GM21723 (cell line): ENCODE data around the gene CREB1.
"Not testable (repeated sequence)": the region's sequence is repeated elsewhere in the genome, so short reads cannot be mapped to it uniquely, and the experiment has no call there.

Source experiments
- ATAC-seq: cut with Tn5 transposase; IDR thresholded peaks from one replicate; pipeline ENCODE4 v1.9.1; 2021; ENCODE audit warnings: mild to moderate bottlenecking, moderate library complexity; ENCODE audit not compliant: unreplicated experiment

The CREB1 gene

DNA sequence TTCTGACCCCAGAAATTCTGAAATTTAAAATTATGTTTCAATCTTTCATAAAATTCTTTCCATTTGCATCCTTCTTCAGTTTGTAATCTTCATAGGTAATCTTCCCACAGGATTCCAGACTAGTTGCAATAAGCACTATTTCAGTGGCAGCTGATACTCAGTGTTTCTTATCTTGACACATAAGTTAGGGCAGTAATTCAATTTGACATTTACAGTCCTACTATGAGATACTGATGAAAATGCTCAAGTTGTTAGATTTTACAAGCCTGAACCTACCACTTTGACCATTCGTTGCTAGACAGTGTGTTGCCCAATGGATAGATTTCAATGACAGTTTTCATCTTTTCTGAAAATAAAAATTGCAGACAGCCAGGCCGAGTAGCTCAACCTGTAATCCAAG, 85.1 kb downstream of the CREB1 start:
- no peak for ATAC-seq

DNA sequence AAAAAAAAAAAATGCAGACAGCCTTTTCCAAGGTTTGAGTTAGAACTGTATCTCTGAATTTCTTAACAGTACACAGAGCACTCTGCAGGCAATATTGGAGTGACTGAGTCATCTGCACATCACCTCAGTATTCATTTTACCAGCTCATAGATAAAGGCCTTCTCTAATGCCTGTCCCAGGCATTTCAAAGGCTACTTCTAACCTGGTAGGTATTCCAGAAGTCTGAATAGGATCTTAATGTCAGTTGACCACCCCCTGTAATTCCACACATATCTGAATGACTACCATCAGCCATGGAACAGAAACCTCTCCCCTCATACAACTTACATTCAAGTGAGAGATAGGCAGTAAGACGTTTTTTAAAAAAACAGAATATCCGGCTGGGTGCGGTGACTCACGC, 86.4 kb downstream of the CREB1 start:
- no peak for ATAC-seq

DNA sequence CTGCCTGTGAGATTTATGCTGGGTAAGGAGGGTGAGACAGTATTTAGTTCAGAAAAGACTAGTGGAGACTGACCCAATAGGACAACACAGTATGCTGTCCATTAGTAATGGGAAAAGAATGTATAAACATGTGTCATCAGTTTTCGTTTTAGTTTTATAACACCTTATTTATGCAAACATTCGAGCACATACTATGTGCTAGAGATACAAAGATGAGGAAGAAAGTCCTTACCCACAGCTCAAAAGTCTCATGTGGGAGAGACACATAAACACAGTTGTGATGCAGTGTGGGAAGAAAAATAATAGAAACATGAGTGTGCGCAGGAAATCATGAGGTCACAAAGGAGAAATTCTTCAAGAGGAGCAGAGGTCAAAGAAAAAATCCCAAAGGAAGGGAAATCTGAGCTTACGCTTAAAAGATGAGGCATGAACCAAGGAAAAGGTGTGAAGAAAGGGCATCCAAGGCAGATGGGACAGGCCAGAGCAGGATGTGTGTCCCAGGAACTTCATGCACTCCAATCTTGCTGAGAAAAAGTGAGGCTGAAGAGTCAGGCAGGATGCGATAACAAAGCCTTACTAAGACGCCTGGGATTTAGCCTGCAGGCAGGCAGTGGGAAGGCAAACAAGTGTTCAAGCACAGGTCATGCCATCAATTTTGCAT, 87.4 kb downstream of the CREB1 start:
- no peak for ATAC-seq

DNA sequence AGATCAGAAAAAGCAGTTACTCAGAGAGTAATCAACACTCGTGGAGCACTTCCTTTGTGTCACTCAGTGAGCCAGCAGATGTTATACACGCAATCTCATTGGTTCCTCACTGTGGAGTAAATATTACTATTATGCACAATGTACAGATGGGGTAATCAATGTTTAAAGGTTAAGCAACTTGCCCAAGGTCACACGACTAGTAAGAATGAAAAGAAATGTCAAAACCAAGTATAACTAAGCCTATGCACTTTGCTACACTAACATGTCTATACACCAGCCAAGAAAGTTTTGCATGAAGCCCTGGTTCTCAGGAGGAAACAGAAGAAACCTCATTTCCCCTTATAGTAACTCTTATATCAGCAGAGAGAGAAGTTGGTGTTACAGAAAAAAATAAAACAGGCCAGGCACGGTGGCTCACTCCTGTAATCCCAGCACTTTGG, 90.0 kb downstream of the CREB1 start:
- peak; percentile 46 for ATAC-seq

DNA sequence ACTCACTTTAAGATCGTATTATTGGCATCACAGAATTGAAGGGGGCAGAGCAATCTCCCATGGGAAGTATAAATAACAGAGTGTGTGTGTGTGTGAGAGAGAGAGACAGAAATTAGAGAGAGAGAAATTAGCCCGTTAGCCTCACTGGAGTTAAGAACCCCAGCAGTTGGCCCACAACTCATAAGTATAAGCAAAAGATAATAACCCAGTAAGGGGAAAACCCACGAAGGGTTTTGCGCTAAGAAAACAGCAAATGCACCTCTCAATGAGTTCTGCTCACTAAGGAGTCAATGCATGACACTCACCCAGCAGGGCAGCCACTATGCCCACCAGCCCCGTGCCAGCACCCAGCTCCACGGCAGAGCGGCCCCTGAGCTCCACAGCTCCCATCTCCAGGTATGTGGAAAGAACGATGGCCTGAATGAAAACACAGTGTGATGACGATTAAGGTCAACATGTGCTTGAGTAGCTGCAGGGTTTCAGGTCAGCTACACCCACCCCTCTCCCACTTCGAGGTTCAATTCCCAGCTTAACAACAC, 91.8 kb downstream of the CREB1 start:
- no peak for ATAC-seq

DNA sequence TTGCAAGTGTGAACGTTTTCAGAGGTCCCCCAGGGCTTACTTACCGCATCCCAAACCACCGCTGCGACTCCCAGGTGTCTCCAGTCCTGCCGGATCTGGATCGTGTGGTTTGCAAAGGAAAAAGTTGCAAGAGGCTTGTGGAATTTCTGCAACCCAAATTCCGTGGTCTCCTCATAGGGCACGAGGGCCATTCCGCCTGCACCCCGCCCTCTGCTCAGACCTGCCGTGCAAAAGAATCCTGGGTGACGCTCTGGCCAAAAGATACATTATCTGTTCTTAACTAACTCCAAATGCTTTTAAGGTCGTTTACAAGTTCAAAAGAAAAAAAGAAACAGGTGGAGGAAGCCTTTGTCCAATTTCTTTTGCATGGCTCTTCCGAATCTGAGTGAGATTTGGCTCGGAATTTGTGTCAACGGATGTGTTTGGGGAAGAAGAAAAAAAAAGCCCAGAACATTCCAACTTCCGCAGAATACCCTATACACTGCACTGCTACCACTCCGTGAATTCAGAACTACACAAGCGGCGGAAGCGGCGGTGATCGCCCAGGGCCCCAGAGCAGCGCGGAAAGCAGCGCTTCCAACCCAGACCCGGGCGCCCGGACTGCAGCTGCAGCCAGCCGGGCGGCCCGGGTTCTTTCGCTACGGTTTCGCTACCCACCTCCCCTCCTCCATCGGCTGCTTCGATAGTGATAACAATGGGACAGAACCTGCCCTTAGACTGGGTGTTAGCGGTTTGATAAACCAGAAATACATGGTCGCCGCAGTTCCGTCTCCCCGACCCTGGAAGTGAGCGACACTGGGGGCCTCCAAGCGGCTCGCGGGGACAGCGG, 94.6 kb downstream of the CREB1 start:
- ATAC-seq = peak; percentile 43

DNA sequence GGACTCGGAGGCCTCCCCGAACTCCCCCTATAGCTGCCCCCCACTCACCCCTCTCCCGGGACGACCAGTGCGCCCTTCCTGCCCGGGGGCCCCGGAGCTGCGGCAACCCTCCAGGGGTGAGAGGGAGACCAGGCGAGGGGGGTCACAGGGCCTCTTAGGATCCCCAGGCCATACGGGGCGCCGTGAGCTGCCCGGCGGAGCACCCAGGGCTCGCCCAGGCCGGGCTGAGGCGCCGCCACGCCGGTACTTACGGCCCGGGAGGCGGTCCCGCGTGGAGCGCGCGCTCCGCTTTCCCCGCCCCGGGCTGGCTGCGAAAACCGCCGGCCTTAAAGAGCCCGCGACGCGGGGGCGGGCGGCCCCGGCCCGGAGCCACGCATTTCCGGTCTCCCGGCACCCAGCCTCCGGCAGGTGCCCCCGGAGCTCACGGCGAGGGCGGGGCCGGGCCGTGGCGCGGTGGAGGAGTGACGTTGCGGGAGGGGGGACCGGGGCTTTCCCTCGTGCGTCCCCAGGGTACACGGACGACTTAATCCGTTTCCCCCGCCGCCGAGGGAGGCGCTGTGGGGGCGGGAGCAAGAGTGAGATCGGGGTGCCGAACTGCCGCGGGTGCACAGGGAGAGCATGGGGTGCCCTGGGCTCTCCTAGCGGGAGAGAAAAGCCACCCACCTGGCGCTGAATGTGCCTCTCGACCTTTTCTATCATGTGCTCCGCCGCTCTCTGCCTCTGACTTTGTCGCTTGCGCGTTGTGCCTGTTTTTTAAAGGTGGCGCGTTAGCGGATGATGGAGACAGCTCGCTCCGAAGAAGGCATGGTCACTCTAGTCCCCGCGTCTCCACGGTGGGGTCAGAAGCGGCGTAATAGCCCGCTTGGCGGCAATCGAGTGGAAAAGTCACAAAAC, 95.5 kb downstream of the CREB1 start, which contains the start of gene METTL21A:
METTL21A (minus strand) TSS at position 381 of the 894 bp plus-strand sequence. CDS start 1,019 bp downstream, outside the sequence.
- peak; percentile 60 for ATAC-seq

DNA sequence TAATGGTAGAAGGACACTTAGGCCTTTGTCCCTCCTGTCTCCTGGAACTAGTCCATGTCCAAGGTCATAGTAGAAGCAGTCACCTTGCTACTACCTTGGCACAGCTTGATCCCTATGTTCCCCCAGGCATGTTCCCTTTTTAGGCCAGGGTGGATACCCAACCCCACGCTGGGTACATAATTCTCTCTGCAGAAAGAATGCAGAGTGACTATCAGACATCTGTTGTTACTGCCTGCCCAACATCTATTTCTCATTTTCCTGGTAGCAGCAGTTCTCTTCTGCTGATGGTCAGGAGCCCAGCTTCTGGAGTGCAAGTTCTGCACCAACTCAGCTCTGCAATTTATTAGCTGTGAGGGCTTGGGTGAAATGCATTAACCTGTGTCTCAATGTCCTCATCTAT, 99.8 kb downstream of the CREB1 start:
- no peak for ATAC-seq

DNA sequence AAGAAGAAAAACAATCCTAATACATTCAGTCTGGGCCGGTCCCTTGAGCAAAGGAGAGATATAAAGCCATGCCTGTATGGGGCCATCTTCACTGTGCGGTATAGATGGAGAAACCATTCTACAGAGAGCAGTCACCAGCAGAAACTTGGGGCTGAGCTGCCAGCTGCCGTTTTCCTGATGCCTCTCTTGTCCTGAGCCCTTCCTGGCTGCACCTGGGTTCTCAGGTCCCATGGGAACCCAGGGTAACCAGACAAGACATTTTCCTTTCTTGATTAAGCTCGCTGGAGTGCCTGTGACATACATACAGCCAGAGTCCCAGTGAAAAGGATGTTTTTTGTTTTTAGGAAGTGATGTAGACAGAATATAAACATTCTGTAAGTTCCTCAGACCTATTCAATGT, 100.7 kb downstream of the CREB1 start:
- no peak for ATAC-seq

DNA sequence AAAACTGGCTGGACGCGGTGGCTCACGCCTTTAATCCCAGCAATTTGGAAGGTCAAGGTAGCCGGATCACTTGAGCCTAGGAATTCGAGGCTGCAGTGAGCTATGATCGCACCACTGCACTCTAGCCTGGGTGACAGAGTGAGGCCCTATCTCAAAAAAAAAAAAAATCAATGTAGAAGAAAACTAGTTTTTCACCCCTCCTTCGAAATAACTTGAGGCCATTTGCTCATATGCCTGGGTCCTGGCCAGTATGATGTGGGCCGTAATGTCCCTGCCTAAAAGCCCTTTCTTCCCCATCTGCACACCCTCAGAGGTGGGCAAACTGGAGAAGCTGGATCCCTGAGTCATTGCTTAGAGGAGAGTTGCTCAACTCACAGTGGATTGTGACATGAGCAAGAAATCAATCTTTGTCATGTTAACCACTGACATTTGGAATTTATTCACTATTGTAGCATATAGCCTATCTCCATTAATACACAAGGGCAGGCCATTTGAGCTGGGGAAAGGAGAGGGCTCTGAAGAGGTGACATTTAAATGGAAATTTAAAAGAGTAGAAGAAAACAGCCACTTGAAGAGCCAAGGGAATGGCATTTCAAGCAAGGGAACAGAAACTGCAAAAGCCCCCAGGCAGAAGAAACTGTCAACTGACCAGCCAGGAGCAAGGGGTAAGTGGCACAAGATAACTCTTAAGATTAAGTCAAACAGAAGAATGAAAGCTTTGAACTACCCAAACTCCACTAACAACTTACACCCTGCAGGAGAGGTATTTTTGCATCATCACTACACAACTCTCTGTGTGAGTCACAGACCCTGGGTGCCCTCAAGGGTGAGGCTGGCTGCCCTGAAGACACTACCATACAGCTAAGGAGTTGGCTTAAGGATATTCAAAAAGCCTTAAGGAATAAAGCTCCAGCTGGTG, 103.1 kb downstream of the CREB1 start:
- peak; percentile 43 for ATAC-seq

DNA sequence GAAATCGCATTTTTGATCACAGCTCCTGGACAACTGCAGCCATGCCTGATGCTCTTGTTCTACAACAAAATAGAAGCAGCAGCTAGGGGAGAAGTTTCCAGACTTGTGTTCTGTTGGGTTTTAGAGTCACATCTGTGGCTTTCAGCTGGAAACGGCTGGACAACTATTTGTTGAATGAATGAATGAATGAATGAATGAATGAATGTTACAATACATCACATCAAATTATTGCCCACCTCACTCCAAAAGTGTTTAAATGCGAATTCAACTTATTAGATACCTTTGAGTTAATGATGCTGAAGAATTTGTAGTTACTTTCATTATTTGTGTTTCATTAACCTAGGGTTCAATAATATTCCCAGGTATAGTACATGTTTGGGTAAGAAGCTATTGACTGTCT, 103.9 kb downstream of the CREB1 start:
- ATAC-seq = no peak

DNA sequence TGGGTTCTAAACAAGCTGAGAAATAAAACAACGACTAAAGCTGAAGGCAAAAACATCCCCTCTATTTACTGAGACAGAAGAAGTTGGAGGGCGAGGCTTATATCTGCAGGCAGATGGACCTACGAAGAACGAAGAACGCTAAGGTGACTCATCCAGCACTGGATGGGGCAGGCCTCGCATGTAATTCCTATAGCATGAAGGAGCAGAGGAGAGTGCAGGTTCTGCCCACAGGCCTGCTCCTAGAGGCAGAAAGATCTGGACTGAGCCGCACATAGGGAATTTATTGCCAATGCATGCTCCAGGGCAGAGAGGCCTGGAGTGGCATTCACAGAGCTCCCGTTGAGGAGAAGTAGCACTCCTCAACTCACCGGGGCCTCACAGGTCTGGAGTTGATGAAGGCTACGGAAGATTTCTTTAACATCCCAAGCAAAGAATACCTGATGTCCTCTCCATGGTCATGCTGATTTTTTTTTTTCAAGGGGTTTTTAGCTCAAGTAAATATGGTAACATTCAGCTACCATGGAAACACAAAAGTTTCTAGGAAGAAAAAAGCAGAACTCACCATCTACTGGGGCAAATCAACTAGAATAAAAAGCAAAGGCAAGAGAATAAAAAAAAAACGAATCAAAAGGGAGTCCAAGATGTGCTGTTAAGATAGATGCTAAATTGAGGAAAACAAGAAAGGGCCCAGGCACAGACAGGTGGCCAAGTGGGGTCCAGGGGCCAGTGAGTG, 105.9 kb downstream of the CREB1 start:
- no peak for ATAC-seq

DNA sequence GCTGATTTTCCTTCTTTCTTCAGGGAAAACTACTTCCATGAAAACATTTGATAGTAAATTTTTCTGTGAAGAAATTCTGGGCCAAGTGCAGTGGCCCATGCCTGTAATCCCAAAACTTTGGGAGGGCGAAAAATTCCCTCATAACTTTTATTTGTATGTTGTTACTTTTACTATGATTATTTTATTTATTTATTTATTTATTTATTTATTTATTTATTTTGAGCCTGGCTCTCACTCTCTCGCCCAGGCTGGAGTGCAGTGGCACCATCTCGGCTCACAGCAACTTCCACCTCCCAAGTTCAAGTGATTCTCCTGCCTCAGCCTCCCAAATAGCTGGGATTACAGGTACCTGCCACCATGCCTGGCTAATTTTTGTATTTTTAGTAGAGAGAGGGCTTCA, 109.5 kb downstream of the CREB1 start:
- ATAC-seq = not testable (repeated sequence)

DNA sequence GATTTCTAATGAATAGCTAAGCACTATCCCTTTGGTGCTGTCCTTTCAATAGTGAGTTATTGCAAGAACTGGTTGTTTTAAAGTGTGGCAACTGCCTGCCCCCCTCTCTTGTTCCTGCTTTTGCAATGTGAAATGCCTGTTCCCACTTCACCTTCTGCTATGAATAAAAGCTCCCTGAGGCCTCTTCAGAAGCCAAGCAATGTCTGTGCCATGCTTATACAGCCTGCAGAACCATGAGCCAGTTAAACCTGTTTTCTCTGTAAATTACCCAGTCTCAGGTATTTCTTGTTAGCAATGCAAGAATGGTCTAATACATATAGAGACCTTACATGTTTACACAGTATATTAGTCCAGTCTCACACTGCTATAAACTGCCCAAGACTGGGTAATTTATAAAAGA, 110.4 kb downstream of the CREB1 start:
- no peak for ATAC-seq

DNA sequence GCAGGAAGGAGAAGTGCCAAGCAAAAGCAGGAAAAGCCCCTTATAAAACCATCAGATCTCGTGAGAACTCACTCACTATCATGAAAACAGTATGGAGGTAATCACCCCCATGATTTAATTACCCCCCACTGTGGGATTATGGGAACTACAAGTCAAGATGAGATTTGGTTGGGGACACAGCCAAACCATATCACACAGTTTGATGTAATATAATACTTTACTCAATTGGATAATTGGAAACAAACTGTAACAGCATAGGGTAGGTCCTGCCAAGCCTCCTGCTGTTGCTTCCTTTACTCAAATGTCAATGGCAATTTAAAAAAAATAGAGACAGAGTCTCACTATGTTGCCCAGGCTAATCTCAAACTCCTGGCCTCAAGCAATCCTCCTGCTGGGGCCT, 110.9 kb downstream of the CREB1 start:
- no peak for ATAC-seq

DNA sequence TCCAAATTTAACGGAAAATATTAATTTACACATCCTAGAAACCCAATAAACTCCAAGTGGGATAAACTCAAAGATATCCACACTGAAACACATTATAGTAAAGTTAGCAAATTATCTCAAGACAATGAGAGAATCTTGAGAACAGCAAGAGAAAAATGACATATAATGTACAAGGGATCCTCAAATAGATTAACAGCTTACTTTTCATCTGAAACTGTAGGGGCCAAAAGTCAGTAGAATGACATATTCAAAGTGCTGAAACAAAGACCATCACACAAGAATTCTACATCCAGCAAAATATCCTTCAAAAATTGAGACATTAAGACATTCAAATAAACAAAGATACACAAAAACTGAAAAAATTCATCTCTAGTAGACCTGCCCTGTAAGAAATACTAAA, 114.1 kb downstream of the CREB1 start:
- ATAC-seq = no peak

DNA sequence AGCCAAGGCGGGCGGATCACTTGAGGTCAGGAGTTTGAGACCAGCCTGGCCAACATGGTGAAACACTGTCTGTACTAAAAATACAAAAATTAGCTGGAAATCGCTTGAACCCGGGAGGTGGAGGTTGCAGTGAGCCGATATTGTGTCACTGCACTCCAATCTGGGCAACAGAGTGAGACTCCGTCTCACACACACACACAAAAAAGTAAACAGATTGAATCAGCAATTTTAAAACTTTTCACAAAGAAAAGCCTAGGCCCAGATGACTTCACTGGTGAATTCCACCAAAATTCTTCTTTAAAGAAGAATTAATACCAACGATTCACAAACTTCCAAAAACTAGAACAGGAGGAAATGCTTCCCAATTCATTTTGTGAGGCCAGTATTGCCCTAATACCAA, 116.8 kb downstream of the CREB1 start:
- not testable (repeated sequence) for ATAC-seq
